LNCaP clone FGC (cell line): ENCODE data around the gene FGF12.
"Not testable (repeated sequence)": the region's sequence is repeated elsewhere in the genome, so short reads cannot be mapped to it uniquely, and the experiment has no call there.

Experiments used
- DNase-seq: peaks from one replicate; pipeline ENCODE4 v3.0.0-alpha.2; 2011; ENCODE audit warnings: low read depth
- H3K4me3 ChIP-seq: 2 replicates; pipeline ENCODE4 v1.5.1; 2011; ENCODE audit warnings: mild to moderate bottlenecking, low read depth, low read length, control low read depth
- TF ChIP-seq, protein P1 (sequence below): IDR thresholded peaks from 2 replicates; pipeline ENCODE4 v1.5.1; 2012; ENCODE audit warnings: mild to moderate bottlenecking; ENCODE audit not compliant: control insufficient read depth, insufficient read depth; ENCODE audit errors: extremely low read depth

The FGF12 gene

DNA sequence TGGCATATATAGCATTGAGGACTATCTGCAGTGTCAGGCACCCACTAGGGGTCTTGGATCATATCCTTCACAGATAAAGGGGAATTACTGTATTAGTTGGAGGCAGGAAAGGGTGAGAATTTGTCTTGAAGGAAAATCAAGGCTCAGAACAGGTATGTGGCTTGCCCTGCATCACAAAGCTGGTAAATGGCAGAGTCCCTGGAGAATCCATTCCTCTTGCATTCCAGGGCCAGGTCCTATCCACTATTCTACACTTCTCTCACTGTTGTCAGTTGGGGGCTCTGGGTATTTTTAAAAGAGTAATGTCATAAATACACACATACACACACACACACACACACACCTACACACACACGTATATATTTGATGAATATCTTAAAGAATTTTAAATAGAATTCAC lies 19.8 kb upstream of the FGF12 start:
- DNase-seq = no peak
- TF ChIP-seq, protein P1, sequence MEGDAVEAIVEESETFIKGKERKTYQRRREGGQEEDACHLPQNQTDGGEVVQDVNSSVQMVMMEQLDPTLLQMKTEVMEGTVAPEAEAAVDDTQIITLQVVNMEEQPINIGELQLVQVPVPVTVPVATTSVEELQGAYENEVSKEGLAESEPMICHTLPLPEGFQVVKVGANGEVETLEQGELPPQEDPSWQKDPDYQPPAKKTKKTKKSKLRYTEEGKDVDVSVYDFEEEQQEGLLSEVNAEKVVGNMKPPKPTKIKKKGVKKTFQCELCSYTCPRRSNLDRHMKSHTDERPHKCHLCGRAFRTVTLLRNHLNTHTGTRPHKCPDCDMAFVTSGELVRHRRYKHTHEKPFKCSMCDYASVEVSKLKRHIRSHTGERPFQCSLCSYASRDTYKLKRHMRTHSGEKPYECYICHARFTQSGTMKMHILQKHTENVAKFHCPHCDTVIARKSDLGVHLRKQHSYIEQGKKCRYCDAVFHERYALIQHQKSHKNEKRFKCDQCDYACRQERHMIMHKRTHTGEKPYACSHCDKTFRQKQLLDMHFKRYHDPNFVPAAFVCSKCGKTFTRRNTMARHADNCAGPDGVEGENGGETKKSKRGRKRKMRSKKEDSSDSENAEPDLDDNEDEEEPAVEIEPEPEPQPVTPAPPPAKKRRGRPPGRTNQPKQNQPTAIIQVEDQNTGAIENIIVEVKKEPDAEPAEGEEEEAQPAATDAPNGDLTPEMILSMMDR = no peak
- no peak overlapping the region for H3K4me3 ChIP-seq

DNA sequence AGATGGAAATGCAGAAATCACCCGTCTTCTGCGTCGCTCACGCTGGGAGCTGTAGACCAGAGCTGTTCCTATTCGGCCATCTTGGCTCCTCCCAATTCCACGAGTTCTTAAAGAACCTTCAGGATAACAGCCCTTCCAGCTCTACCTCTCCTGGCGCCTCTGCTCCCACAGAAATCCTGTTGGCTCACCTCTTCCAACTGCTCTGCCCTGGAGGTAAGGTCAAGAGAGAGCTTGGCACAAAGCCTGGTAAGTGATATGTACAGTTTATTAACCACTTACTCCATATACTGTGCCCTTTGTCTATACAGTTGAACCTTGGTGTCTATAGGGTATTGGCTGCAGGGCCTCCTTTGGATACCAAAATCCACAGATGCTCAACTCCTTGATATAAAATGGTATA lies 17.8 kb upstream of the FGF12 start:
- TF ChIP-seq, protein P1 = no peak
- DNase-seq = peak; percentile 37
- no peak overlapping the region for H3K4me3 ChIP-seq

DNA sequence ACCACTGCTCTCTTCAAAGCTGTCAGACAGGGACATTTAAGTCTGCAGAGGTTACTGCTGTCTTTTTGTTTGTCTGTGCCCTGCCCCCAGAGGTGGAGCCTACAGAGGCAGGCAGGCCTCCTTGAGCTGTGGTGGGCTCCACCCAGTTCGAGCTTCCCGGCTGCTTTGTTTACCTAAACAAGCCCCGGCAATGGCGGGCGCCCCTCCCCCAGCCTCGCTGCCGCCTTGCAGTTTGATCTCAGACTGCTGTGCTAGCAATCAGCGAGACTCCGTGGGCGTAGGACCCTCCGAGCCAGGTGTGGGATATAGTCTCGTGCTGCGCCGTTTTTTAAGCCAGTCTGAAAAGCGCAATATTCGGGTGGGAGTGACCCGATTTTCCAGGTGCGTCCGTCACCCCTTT lies 17.3 kb upstream of the FGF12 start:
- DNase-seq, H3K4me3 ChIP-seq: not testable (repeated sequence)

DNA sequence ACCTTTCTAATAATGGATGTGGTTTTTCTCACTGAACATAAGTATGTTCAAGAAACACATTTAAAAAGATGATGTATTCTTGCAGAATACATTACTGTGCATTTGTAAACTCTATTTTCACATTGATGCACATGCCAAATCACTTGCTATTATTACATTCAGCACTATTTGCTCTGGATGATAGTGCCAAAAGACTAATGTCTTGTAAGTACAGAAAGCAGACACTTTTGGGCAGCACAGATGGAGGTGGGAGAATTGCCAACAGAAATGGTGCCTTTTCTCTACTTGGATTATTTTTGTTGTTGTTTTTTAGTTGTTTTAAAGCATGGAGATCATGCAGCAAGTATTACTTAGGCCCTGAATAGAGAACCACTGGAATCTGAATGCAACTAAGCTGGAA lies 10.2 kb upstream of the FGF12 start:
- DNase-seq = no peak
- TF ChIP-seq, protein P1 = no peak
- H3K4me3 ChIP-seq = no peak overlapping the region

DNA sequence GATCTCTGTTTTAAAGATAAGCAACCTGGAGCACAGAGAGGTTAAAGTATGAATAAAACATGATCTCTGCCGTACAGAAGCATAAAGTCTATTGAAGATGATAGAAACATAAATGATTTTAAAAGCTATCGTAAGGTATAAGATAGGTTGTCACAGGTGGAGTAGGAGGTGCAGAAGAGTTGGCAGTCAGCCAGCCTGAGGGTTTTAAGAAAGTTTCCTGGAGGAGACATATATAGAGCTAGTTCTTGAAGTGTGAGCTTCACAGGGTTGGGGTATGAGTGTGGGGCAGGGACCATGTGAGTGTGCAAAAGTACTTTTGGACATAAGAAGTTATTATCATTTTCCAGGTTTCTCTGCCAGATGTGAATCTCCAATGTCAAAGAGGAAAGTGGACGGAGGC lies 3.9 kb upstream of the FGF12 start:
- no peak for DNase-seq
- TF ChIP-seq, protein P1 = no peak
- no peak overlapping the region for H3K4me3 ChIP-seq

DNA sequence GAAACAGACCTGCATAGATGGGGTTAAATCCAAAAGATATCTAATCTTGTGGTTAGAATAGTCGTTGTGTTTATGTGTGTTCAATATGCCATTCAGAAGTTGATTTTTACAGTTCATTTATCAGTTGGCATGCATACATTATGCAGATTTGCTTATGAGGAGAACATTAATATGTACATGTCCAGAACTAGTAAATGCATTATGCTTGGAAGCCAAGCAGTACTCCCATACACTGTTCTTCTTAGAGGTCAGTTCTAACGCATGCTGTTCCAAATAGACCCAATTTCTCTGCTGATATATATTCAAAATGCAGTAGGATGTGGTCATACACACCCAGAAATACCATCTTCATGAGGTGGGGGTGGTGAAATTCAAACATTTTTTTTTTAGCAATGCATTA lies 956 bp downstream of the FGF12 start:
- TF ChIP-seq, protein P1 = no peak
- DNase-seq = no peak
- no peak overlapping the region for H3K4me3 ChIP-seq

DNA sequence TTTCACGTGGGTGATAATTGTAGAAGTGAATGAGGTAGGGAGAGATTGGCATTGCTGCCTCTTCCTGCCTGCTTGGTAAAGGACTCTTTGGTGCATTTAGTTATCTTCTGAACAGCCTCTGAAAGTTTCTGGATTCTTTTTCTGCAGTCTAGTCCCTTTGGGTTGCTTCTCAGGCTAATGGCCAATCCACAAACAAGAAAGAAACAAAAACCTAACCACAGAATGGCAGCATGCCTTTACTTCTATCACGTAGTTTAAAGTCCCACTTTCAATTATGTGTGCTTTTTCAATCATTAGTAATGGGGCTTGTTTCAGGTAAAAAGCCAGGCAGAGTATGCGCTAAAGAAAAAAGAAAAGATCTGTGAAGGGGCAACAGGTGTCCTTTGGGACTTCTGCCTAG lies 7.4 kb downstream of the FGF12 start:
- H3K4me3 ChIP-seq = no peak overlapping the region
- DNase-seq = no peak
- TF ChIP-seq, protein P1 = no peak

DNA sequence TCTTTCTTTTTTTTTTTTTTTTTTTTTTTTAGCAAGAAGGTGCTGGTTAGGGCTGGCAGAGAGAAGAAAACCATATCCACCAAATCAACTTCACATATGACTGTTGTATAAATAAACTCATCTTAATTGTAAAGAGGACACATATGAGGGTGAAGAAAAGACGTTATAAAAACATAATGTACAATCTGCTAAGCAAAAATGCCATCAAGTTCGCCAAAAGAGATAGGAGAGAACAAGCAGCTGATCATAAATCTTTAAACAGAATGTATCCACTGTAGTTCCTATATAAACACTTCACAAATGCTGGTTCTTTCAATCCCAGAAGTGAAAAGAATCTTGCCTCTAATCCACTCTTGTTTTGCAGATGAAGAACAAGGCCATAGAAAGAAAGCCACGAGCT lies 9.2 kb downstream of the FGF12 start:
- no peak for DNase-seq
- H3K4me3 ChIP-seq = no peak overlapping the region
- TF ChIP-seq, protein P1 = no peak
